GM10266 (cell line): Measurements from ENCODE around the gene RGR.
A peak's percentile ranks its signal among the peaks of the same experiment; 100 is the strongest.

Experiments used
- DNase-seq: peaks from one replicate; pipeline ENCODE4 v3.0.0; 2012; ENCODE audit errors: extremely low spot score
- CTCF ChIP-seq: IDR thresholded peaks from 2 replicates; pipeline ENCODE4 v1.5.1; 2012; ENCODE audit warnings: mild to moderate bottlenecking, low read depth; ENCODE audit not compliant: control insufficient read depth, insufficient read depth; ENCODE audit errors: missing control alignments

The RGR gene

DNA sequence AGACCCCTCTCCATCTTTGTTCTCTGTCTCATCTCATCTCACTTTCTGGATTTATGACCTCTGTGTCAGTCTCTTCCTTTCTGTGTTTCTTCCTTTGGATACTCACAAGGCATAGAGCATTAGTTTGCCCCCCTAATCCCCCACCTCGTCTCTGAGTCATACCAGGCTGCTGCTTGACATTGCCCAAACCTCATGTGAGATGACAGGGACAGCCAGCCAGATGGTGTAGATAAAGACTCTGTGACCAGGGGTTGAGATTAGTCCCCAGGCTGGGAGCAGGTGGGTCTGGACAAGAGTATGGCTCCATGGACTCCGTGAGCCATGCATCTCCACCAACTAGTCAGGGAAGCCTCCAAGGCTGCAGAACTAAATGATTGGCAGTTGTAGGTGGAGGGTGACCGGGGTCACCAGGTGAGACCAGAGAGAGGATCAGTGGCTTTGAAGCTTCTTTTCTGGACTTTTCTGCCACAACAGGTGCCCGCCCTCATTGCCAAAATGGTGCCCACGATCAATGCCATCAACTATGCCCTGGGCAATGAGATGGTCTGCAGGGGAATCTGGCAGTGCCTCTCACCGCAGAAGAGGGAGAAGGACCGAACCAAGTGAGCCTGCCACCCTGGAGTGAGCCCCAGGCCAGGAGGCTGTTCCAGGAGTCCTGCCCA lies 13.3 kb downstream of the RGR start:
- no peak for DNase-seq
- TF ChIP-seq CTCF, result no peak

- no peak for DNase-seq
- TF ChIP-seq CTCF, result no peak
Observed at GRCh38 chr10:84261236-84261915, 16.5 kb downstream of the RGR start.

GRCh38 chr10:84262190-84262956 lies 17.5 kb downstream of the RGR start:
- no peak for TF ChIP-seq CTCF
- no peak for DNase-seq

- TF ChIP-seq CTCF, result no peak
- DNase-seq, result no peak
Observed at GRCh38 chr10:84263716-84264115, 18.9 kb downstream of the RGR start.

DNA sequence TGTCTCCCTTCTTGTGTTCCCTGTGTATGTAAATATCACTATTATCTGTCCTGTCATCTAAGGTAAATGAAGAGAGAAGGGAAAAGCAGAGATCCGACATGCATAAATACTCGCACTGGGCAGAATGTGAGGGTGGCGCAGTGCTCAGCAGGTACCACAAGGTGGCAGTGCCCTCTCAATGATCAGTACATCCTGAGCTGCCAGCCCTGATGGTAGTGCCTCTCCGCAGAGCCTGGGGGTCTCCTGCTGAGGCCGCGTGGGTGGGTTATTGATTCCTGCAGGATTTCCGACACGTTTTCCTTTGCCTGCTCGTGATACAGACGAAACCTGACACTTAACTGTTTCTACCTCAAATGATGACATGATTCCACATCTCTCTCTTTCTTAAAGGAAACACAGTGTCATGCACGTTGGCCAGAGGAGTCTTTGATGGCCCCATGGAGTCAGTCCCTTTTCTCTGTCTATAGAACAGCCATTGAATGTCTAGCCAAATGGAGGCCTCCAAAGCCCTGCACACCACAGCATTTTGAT lies 19.8 kb downstream of the RGR start:
- peak; percentile 63 for DNase-seq
- peak; percentile 97 for TF ChIP-seq CTCF

- TF ChIP-seq CTCF, result no peak
- DNase-seq, result no peak
Observed at GRCh38 chr10:84265418-84265817, 20.6 kb downstream of the RGR start.
